H7 (cell line): ENCODE measurements around the gene CIDEA. TPM values are rescaled to one million over a fixed set of nuclear protein-coding genes. Genes with fewer than 3 reads are reported as not detected.

Source experiments
- DNase-seq: peaks from one replicate; pipeline ENCODE4 v3.0.0; 2012
- H3K27me3 ChIP-seq: 2 replicates; pipeline ENCODE4 v1.6.0; 2011; ENCODE audit warnings: mild to moderate bottlenecking, low read length; ENCODE audit not compliant: control insufficient read depth, insufficient read depth
- H3K36me3 ChIP-seq: replicated peaks from 2 replicates; pipeline ENCODE4 v1.5.1; 2011; ENCODE audit warnings: low read length; ENCODE audit not compliant: control insufficient read depth, insufficient read depth
- H3K4me3 ChIP-seq: 2 replicates; pipeline ENCODE4 v1.5.1; 2011; ENCODE audit warnings: low read depth, mild to moderate bottlenecking, control low read depth, low read length, moderate library complexity; ENCODE audit not compliant: insufficient read depth
- total RNA-seq: library from RNA; depleted of rRNA; stranded (reverse); fragments of >200 nt; shearing (Covaris generic); gene quantifications from 2 replicates; pipeline ENCODE4 v1.2.3, GENCODE V29; 2014

Gene CIDEA
- total RNA-seq, 1 experiment from 2014 or later, result not detected

DNA sequence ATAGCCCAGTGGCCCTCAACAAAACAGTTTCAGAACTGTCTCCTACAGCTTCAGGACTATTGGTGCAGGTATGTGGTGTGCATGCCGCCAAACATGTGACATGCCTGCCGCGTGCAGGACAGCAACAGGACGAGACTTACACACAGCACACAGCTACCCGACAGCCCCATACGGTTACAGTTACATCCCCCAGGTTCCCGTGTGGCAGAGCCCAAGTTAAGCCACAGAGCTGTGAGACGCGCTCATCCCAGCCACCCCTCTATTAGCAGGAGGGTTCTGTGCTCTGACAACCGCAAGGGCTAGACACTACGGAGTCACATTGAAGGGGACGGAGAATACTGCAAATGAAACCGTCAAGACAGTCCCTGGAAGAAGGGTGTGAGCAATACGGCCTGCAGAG is 37.5 kb downstream of the CIDEA start:
- DNase-seq, result peak; percentile 16

GRCh38 chr18:12293831-12294230 is 39.7 kb downstream of the CIDEA start:
- DNase-seq, result peak; percentile 25
- no peaks in the 10 kb centered on the region for H3K36me3 ChIP-seq
- H3K27me3 ChIP-seq, result no peaks in the 10 kb centered on the region
- H3K4me3 ChIP-seq, result no peak overlapping the region

More for the DNA sequence above, 37.5 kb downstream of the CIDEA start:
- H3K4me3 ChIP-seq, result no peak overlapping the region
- peaks cover 13% of the 10 kb centered on the region for H3K27me3 ChIP-seq
- no peaks in the 10 kb centered on the region for H3K36me3 ChIP-seq

- Histone ChIP-seq H3K36me3 (no peaks in the 10 kb centered on the region), H3K4me3 (no peak overlapping the region), H3K27me3 (no peaks in the 10 kb centered on the region)
- DNase-seq, result no peak
Measured at GRCh38 chr18:12295389-12296086, 41.4 kb downstream of the CIDEA start.

- peak; percentile 18 for DNase-seq
- Histone ChIP-seq H3K4me3 (no peak overlapping the region), H3K36me3 (no peaks in the 10 kb centered on the region), H3K27me3 (no peaks in the 10 kb centered on the region)
Measured at GRCh38 chr18:12296087-12296403, 41.9 kb downstream of the CIDEA start.

DNA sequence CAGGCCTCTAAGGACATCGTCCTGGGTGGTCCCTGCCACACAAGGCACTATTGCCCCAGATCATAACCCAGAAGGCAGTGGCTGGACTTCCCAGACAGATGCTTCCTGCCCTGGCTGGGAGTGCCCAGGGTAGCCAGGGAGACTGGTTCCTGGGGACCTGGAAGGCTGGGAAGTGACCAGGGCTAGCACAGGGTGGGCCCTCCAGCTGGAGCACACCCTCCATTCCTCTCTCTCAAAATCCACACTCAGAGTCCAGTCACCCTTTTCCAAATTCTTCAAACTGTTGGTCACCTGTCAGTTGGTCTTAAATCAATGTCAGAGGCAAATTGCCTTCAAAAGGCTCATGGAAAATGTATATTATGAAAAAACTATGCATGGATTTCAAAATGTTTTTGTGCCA is 42.3 kb downstream of the CIDEA start:
- H3K36me3 ChIP-seq, result no peaks in the 10 kb centered on the region
- H3K27me3 ChIP-seq, result no peaks in the 10 kb centered on the region
- DNase-seq, result no peak
- no peak overlapping the region for H3K4me3 ChIP-seq

GRCh38 chr18:12299862-12300261 is 45.7 kb downstream of the CIDEA start:
- no peaks in the 10 kb centered on the region for H3K27me3 ChIP-seq
- DNase-seq, result no peak
- H3K36me3 ChIP-seq, result no peaks in the 10 kb centered on the region
- H3K4me3 ChIP-seq, result no peak overlapping the region

DNA sequence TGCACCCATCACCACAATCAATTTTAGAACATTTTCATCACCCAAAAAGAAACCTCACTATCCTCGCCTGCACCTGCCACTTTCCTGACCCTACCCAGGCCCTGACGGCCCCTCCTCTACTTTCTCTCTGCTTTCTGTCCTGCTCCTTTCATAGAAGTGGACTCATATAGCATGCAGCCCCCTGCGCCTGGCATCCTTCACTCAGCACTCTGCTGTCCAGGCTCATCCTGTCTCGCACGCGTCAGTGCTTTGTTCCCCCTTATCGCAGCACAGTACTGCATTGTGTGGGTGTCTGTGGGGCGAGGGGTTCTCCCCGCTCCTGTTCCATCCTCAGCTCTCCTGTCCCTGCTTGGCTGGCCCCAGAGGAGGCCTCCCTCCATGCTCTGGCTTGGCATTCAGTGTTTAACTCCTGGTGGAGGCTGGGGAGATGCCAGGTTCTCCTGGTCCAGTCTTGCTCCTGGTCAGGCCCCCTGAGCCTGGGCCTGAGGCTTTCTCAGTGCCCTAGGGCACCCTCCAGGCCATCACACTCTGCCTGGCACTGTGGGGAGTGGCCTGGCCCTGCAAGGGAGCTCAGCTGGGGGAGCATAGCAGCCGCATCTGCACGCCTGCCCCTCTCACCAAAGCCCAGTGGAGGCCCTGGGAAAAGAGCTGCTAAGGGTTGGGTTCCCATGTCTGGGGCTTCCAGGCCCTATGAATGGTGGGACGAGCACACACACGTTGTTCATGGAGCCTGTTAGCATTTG is 47.3 kb downstream of the CIDEA start:
- no peaks in the 10 kb centered on the region for H3K36me3 ChIP-seq
- peaks cover 2% of the 10 kb centered on the region; the same call in 1 of the 2 replicates for H3K27me3 ChIP-seq
- H3K4me3 ChIP-seq, result no peak overlapping the region
- no peak for DNase-seq

DNA sequence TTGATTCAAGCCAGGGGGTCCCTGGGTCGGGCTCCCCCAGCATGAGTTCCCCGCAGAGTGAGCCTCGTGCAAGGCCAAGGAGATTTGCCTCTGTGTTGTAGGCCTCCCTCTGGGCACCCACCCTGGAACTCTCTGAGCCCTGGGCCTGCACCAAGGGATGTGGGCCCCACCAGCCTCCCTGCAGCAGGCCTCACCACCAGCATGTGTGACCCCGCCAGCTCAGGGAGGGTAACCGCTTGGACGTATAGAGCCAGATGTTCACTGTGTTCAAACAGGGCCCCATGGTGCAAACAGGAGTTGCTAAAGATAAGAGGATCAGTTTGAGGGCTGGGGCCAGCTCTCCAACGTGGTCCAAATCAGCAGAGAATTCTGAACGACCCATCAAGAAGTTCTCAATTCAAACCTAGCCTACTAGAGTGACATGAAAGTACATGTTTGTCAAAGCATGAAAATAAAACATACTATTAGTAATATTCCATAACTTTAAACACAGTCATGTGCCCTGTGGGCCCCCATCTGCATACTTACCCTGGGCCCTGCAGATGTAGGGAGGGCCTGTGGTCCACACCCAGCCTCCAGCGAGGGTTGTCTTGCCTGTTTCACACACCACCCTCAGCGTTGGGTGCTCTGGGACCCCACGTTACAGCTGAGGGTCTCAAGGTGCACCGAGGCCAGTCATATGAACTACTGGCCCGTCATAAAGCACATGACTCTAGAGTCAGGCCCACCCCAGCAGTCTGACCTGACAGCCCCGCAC is 48.4 kb downstream of the CIDEA start:
- peaks cover 5% of the 10 kb centered on the region; the same call in 1 of the 2 replicates for H3K27me3 ChIP-seq
- no peak overlapping the region for H3K4me3 ChIP-seq
- no peaks in the 10 kb centered on the region for H3K36me3 ChIP-seq
- no peak for DNase-seq

DNA sequence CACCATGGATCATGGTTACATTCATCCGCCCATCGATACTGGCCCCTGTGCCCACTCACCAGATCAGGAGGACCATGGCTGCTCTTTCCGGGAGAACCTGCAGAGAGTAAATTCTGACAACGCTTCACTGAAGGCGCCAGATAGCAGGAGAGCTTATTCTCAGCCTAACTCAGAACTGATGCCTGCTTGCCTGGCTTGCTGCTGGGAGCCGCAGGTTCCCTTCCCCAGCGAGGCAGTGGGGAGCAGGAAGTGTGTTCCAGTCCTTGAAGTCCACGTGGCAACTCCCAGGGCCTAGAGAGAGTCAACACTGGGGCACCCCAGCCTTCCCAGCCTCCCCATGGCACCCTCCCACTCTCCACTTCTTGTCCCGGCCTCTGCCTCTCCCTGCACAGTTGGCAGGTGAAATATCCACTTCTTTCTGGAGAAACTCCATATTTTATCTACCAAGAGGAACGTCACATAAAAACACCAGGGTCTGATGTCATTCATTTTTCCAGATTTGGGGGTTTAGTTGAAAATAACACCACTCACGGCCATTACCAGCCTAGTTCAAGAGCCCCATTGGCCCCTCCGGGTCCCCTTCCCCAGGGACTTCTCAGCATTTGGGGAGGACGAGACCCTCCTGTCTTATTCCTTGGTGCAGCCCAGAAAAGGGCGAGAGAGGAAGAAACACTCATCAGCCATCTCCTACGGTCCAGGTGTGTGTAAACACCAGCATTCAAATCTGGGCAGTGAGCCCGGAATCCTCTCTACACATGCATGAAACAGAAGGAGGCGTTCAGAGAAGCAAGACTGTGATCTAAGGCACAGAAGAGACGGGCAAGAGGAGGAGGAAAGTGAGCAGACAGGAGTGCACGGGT is 50.4 kb downstream of the CIDEA start:
- Histone ChIP-seq H3K27me3 (peaks cover 5% of the 10 kb centered on the region; the same call in 1 of the 2 replicates), H3K36me3 (no peaks in the 10 kb centered on the region), H3K4me3 (no peak overlapping the region)
- no peak for DNase-seq

DNA sequence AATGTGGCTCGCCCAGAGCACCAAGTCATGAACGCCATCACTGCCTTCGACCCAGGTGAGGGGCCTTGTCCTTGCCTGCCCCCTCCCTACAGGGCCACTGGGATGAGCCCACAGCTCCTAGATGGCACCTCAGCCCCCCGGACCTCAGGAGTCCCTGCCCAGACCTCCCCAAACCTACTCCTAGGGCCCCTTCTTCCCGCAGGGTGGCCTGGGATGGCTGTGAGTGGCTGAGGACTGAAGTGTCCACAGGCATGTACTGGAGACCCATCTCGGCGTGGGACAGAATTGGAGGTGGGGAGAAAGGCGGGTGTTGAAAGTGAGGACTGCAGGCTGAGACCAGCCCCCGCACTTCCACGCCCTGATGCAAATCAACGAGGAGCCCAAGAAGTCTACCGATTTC is 51.0 kb downstream of the CIDEA start:
- Histone ChIP-seq H3K27me3 (peaks cover 5% of the 10 kb centered on the region; the same call in 1 of the 2 replicates), H3K4me3 (no peak overlapping the region), H3K36me3 (0 out of 2 replicates have a peak, but pooled peaks cover 1% of the 10 kb centered on the region)
- no peak for DNase-seq

DNA sequence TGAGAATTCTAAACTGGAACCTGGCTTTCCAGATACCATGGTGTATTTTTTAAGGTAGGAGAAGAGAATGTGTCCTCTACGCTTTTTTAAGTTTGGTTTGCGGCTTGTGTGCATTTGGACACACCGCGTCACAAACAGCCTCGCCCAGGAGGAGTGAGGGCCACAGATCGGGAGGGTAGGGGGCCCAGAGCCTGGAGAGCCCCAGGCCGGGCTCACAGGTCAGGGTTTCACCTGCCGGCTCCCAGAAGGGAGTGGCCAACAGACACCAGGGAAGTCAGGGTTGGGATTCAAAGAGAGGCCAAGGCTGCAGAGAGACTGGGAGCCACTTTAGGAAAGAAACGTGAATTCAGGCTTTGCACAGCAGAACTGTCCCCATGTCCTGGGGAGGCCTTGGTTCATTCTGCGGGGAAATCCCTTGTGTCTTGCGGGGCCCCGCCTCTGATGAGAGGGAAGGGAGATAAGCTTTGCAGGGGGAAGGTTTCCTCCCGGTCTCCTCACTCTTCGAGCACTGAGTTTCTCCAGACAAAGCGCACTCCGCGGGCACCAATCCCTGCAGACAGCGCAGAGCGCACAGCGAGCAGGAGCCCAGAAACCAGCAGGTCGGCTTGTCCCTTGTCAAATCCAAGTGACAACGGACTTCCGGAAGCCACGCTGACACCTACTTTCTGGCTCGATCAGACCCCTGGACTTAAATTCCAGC is 51.9 kb downstream of the CIDEA start:
- Histone ChIP-seq H3K36me3 (peaks cover 4% of the 10 kb centered on the region), H3K4me3 (peak overlapping the region; percentile 15; the same call in 1 of the 2 replicates), H3K27me3 (peaks cover 5% of the 10 kb centered on the region; the same call in 1 of the 2 replicates)
- peak; percentile 70 for DNase-seq

- peak overlapping the region; percentile 64 for H3K4me3 ChIP-seq
- H3K36me3 ChIP-seq, result peaks cover 8% of the 10 kb centered on the region
- H3K27me3 ChIP-seq, result peaks cover 5% of the 10 kb centered on the region; the same call in 1 of the 2 replicates
- DNase-seq, result peak; percentile 72
Measured at GRCh38 chr18:12306752-12307700, 52.9 kb downstream of the CIDEA start.
